ENCODE measurements around the gene ANKRD44. TPM values are rescaled to one million over a fixed set of nuclear protein-coding genes. Genes with fewer than 3 reads are reported as not detected.
"Not testable (repeated sequence)": the region's sequence is repeated elsewhere in the genome, so short reads cannot be mapped to it uniquely, and the experiment has no call there.

ANKRD44 gene
- total RNA-seq, 1 donor, result 80.2 TPM

DNA sequence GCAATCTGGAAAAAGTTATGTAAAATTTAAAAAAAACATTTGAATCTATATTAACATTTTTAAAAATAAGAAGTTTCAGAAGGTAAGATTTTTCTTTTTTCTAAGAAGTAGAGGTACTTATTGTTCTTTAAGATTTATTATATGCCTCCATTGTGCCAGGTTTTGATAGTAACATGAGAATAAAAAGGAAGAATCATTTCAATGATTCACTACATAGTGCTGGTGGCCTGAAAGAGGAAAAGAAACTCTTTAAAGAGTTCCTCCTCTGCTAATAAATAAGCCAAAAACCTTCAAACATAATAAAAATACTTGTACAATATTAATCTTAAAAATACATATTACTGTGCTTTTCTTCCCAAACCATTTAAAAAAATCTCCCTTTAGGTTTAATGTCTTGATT lies 69.0 kb downstream of the ANKRD44 start:
- no peak for DNase-seq (ENCODE audit: low read depth in 2 of 3, low spot score in 2 of 3)

DNA sequence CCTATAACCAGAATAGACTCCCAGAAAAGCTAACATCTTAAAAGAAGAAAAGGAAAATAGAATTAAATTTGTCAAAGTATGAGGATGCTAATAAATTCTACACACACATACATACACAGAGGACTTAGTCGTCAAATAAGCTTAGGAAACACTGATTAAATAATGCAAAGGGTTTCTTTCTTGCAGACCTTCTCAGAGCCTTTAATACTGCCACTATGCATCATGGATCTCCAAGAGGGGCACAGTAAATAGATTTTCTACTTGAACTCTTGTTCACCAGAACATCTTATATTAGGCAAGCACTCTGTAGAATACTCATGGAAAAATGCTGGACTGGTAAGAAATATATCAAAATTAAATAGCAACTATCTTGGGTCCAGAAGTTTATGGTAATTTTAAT lies 69.4 kb downstream of the ANKRD44 start:
- DNase-seq (ENCODE audit: low read depth in 2 of 3, low spot score in 2 of 3), result no peak

DNA sequence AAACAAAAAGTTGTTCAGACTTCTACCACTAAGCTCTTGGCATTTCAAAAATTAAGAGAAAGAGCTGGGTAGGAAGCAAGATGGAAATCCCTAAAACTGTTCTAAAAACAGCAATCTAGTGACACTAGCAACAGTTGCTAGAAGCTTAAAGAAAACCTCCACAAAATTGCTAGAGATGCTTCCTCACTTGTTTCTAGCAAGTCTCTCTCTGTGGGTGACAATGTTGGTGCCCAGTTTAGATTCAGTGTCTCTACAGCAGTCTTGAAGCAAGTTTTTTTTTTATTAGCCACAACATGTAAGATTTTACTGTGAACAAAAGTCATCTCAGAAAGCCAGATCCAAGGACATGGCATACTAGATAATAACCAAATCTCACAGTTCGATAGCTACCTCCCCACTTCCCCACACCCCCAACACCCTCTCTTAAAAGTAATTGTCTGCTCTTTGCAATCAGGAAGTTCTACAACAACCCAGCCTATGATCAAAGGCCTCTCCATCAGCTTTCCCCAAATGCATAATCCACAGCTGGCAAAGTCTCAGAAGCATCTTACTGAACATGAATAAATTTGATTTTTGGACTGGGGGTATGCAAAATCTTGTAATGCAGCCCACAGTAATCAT lies 70.0 kb downstream of the ANKRD44 start:
- DNase-seq (ENCODE audit: low read depth in 2 of 3, low spot score in 2 of 3), result no peak

DNA sequence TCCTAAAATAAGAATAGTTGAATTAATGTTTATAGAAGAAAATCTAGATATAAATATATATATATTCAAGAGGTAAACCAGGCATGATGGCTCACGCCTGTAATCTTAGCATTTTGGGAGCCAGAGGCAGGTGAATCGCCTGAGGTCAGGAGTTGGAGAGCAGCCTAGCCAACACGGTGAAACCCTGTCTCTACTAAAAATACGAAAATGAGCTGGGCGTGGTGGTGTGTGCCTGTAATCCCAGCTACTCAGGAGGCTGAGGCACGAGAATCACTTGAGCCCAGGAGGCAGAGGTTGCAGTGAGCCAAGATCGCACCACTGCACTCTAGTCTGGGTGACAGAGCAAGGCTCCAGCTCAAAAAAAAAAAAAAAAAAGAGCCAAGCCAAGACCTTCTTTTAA lies 70.6 kb downstream of the ANKRD44 start:
- not testable (repeated sequence) for DNase-seq (ENCODE audit: low read depth in 2 of 3, low spot score in 2 of 3)

DNA sequence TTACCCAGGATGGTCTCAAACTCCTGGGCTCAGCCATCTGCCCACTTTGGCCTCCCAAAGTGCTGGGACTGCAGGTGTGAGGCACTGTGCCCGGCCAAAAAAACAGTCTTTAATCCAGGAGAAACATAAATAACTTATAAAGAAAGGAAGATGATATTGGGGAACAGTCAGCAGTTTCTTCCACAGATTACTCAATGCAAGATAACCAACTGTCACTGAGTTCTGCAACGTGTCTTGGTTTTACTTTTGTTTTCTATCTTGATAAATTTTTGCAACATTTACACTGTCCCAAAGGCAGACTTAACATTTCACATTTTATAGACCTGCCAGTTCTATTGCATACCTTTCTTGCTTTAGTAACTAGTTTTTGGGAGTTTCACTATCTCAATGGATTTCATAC lies 71.1 kb downstream of the ANKRD44 start:
- DNase-seq (ENCODE audit: low read depth in 2 of 3, low spot score in 2 of 3), result peak in 1 of 3 donors; percentile 50

DNA sequence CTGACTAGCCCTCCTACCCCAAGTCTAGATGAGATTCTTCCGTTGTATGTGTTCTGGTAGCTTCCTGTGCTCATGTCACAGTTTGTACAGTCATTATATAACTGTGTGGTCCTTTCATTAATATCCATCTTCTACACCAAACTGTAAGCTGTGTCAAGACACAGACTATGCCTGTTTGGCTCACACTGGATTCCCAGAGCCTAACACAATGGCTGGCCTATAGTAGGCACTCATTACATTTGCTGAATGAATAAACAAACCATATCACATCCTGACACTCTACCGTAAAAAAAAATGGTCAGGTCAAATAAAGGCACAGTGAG lies 72.6 kb downstream of the ANKRD44 start:
- DNase-seq (ENCODE audit: low read depth in 2 of 3, low spot score in 2 of 3), result no peak

DNA sequence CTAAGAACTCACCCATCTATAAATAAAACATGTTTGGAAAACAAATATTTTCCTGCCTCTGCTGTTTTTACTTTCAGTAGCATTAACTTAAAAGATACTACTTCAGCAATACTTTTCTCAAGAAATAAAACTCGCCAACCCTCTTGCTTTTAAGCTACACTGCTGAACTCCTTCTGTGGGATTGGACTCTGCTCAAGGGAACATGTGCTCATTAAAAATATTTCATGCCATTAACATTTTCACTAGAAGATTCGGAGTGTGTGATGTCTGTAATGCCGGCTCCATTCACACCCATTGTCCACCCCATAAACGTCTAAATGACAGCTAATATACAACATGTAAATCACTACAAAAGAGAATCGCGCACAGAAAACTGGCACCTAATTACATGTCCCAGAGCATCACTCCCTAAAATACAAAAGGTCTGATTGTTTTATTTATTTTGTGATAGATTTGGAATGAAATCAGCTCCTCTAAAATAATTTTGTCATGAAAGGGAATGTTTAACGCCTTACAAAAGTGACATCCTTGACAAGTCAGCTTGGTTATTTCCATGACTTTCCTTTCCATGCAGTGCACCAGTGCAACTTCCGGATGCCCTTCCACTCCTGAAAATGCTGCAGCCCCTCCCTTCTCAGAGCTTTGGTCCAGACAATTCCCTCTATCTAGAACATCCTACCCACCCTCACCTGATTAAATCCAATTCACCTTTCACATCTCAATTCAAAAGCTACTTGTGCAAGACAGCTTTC lies 73.1 kb downstream of the ANKRD44 start:
- no peak for DNase-seq (ENCODE audit: low read depth in 2 of 3, low spot score in 2 of 3)

DNA sequence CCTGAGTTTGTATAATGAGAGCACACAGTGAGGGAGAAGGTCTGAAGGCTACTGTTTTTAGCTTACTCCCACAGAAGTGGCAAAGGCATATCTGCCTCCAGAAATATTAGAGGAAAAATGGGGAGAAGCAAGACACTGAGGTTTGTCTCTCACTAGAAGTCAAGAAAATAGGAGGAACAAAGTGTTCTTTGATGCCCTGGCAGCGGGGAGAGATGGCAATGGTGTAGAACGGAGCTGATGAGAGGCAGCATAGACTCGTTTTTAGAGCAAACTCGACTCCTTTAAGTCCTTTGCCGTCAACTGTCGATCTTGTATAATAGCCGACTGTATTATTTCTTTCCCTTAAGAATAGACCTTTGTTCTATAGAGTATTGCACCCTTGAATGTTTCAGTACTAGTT lies 73.8 kb downstream of the ANKRD44 start:
- no peak for DNase-seq (ENCODE audit: low read depth in 2 of 3, low spot score in 2 of 3)

DNA sequence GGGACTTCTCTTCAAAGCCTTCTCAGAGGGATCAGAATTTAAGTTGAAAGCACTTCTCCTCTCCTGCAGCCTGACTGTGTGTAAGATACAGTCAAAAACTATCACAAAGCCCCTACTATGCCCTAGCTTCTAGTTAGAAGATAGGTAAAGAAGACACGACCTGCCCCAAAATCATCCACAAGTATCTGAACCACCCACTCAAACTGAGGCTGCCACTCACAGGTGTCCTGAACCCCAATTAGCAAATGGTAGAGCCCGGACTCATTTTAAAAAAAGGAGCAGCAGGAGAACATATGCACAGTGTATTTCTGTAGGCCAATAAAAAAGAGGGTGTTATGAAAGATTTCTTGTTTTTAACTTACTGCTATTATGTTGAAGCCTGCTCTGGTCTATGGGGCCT lies 74.4 kb downstream of the ANKRD44 start:
- no peak for DNase-seq (ENCODE audit: low read depth in 2 of 3, low spot score in 2 of 3)

DNA sequence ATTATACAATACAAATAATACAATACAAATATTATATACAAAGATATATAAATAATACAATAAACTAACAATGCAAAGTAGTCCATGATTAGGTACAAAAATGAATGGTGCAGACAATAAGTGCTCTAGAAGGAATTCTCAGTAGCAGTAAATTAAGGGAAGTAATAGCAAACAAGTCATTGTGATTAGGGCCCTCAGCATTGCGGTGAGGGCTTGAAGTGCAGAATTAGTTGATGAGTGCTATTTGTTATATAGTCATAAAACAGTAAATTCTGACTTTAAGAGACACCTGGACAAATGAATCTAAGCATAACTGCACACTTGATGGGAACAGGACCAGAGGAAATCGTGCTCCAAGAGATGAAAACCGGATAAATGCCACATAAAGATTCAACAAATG lies 74.9 kb downstream of the ANKRD44 start:
- DNase-seq (ENCODE audit: low read depth in 2 of 3, low spot score in 2 of 3), result peak in 1 of 3 donors; percentile 49

DNA sequence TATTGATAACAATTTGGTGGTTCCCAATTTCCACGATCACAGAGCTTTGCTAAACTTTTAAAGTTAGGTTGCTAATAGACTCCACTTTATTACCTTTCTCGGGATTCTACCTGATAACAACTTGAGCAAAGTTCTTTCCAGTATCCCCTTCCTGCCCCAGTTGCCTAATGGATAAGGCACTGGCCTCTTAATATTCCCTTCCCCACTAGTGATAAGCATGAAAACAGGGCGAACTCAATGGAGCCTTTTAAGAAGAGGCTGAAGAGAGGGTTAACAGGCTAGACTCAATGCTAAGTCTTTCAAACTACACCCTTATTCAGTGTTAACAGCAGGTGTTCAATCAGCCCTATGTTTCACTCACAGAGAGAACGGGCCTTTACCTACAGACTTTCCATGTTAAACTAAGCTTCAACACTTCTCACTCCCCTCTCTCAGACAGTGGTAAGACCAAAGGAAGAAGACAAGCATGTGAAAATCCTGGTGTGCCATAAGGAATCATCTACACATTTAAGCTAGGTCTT lies 75.8 kb downstream of the ANKRD44 start:
- no peak for DNase-seq (ENCODE audit: low read depth in 2 of 3, low spot score in 2 of 3)

DNA sequence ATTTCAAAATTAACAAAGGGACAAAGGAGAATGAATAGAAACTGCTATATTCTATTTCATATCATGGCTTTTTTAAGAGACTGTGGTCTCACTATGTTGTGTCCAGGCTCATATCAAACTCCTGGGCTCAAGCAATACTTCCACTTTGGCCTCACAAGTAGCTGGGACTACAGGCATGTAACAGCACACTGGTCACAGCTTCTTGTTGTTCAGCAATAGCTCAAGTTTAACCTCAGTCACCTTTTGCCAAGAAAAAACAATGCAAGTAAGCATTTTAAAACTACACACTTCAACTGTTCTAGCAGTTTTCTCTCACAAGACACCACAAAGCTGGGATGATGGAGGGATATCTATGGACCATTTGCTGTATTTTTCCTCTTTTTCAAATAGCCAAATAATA lies 77.1 kb downstream of the ANKRD44 start:
- no peak for DNase-seq (ENCODE audit: low read depth in 2 of 3, low spot score in 2 of 3)

DNA sequence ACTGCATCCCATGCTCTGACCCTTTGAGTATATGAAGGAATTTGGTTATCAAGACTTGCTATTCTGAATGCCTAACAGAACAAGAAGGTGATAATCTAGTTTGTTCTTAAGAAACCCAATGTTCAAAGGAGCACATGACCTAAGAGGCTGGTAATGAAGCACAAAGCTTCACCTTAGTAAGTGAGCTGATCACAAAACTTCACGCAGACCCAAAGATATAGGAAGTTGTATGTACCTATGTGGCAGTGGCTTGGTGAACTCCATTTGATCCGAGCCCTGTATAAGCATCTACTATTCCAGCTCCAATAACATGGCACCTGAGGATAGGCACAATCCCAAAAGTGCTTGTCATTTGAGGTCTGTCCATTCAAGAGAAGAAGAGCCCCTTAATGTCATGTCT lies 78.6 kb downstream of the ANKRD44 start:
- no peak for DNase-seq (ENCODE audit: low read depth in 2 of 3, low spot score in 2 of 3)

DNA sequence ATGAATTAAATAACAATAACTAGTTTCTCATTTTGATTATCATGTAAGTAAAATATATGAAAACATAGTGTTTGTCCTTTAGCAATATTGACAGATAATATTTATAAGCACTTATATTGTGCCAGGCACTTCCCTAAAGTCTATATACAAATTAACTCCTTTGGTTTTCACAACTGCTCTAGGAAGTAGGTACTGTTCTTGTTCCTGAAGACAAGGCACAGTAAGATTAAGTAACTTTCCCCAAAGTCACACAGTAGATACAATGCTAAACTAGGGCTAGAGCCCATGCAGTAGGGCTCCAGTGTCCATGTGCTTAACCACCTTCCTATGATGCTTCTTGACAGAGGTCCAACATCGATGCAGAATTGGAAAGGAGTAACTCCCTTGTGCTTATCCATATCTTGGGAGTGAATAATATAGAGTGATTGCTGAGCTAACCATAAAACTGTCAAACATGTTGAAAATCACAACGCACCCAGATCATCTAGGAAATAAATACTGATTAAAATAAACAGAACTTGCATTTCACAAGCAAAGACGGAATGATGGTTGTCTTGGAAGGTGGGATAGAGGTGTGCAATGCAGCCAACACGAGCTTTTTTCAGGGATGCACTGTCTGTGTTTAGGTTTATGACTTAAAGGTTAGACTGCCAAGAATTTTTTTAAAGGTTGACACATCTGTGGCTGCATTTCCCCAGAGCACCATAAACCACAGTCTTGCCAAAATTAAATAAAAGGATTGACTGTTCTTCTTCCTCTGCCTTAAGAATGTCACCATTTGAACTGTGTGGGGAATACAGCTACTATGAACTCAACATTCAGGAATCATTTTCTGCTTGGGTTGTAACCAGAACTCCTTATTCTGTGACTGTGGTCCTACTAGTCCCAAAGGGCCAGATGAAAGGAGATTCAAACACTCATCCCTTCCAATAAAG lies 80.8 kb downstream of the ANKRD44 start:
- no peak for DNase-seq (ENCODE audit: low read depth in 2 of 3, low spot score in 2 of 3)

DNA sequence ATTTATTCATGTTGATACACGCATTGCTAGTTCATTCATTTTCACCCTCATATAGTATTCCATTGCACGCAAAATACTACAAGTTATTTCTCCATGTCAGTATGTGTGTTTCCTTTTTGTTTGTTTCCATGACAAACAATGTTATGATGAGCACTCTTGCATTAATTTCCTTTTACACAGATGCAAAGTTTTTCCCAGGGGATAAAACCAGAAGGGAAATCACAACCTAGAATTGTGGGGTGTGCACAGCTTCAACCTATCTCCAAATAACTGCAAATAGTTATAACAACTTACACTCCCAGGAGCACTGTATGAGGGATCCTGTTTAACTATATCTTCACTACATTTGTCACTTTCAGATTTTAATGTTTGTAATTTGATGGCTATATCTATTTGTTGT lies 87.1 kb downstream of the ANKRD44 start:
- DNase-seq (ENCODE audit: low read depth in 2 of 3, low spot score in 2 of 3), result no peak

DNA sequence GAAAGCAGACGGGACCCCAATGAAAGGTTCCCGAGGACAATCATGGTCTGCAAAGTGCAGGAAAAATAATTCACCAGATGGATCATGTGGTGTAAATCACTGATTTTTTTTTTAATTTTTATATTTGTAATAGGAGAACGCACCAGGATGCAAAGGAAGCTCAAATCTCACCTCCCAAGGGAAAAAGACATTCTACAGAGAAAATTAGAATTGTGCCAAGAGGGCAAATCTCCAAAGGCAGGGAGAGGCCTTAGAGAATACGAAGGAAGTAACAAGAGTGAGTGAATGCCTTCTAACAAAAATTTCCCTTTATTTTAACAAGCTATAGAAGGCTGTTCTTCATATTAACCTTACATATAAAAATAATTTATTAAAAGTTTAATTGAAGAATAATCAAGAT lies 90.9 kb downstream of the ANKRD44 start:
- DNase-seq (ENCODE audit: low read depth in 2 of 3, low spot score in 2 of 3), result no peak

DNA sequence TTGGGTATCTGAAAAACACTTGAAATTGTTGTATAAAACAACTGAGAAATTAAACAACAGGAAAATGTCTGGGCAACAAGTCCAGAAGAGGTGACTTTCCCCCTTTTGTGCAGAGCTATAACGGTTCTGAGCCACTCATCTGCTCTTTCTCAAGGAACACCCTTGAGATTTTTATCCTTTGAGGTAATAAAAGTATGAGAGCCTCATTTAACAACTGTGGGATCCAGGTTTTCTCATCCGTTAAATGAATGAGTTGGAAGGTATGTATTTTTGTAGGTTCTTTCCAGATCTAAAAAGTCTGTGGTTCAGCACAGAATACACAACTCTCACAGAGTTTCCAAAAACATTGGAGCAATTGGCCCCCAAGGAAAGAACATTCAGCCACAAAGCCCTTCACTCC lies 93.0 kb downstream of the ANKRD44 start:
- no peak for DNase-seq (ENCODE audit: low read depth in 2 of 3, low spot score in 2 of 3)

DNA sequence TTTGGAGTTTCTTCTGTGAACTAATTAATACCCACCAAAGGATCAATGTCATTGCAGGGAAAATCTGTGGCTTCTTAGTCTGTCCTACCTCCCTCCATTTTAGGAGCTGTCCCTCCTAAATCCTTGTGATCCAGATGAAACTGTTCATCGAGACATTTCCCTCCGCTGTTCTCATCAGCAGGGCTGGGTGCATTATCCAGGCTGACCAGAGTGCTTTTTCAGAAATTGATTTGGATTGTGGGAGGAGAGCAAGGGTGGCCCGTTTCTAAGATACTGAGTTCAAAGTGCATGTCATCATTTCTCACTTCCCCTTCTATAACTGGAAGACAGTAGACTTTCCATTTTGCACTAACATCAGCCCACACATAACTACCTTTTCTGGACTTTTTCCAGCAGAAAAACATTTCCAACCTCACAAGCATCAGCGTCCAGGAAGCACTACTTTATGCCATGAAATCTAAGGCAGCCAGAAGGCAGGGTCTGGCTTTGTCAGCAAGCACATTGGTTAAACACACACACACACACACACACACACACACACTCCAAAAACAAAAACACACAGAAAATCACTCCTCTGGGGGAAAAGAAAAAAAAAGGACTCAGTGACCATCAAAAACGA lies 94.1 kb downstream of the ANKRD44 start:
- no peak for DNase-seq (ENCODE audit: low read depth in 2 of 3, low spot score in 2 of 3)

DNA sequence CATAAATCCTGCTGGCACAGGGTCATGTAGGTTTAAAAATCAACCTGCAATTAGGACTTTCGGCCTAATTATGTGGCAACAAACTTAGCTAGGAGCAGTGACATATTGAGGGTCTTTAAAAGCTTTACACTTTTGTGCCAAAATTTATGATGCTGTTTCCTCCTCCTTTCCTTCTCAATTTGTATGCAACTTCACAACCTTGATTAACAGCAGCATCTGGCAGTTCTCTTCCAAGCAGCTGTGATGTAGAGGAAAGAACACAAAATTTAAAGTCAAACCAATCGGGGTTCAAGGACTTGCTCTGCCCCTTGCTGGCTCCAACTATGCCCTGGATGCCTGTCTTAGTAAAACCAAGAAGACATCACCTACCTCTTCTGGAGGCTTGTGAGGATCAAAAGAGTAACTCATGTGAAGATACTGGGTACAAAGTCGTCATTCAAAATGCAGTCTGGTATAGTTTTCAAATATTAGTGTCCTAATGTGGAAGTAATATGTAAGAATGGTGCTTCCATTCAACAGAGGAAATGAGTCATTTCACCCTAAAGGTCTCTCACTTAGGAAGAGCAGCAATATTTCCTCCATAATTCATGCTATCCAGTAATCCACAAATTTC lies 94.7 kb downstream of the ANKRD44 start:
- DNase-seq (ENCODE audit: low read depth in 2 of 3, low spot score in 2 of 3), result no peak

Data from hematopoietic multipotent progenitor cell (in vitro differentiated cells).